Esophagus squamous epithelium (tissue), 5 donors: ENCODE data around the gene YLPM1. TPM values are rescaled to one million over a fixed set of nuclear protein-coding genes. Genes with fewer than 3 reads are reported as not detected.

ENCODE experiments used
- DNase-seq: peaks from one replicate; lab custom pipeline; 2025; lab: John Stamatoyannopoulos, UW
- H3K27ac ChIP-seq, 4 donors: fragments of 200-600 bp; sonication (generic); one replicate each; pipeline ENCODE4 v1.5.1; 2016 to 2019; ENCODE audit warnings: mild to moderate bottlenecking in 1 of 4
- H3K27me3 ChIP-seq, 4 donors: fragments of 200-600 bp; sonication (generic); 1 replicate in 3 of 4; 2 replicates in 1 of 4; pipeline versions ENCODE4 v1.5.1 to v1.6.0; 2017 to 2021; ENCODE audit warnings: antibody characterized with exemption in 1 of 4
- H3K36me3 ChIP-seq, 3 donors: fragments of 200-600 bp; sonication (generic); one replicate each; pipeline ENCODE4 v1.5.1; 2016 to 2019
- H3K4me1 ChIP-seq, 3 donors: fragments of 200-600 bp; sonication (generic); one replicate each; pipeline ENCODE4 v1.5.1; 2017 to 2019
- H3K4me3 ChIP-seq, 4 donors: fragments of 200-600 bp; sonication (generic); 1 replicate in 3 of 4; 2 replicates in 1 of 4; pipeline ENCODE4 v1.5.1; 2016 to 2019; ENCODE audit warnings: mild to moderate bottlenecking in 2 of 4, moderate library complexity in 1 of 4
- H3K9me3 ChIP-seq, 3 donors: fragments of 200-600 bp; sonication (generic); one replicate each; pipeline ENCODE4 v1.5.1; 2016 to 2019
- POLR2A ChIP-seq, 4 donors: fragments of 450-650 bp; IDR thresholded peaks; one replicate each; pipeline ENCODE4 v1.6.1; 2017; ENCODE audit warnings: antibody characterized with exemption in 4 of 4, mild to moderate bottlenecking in 4 of 4, moderate library complexity in 3 of 4
- WGBS, 2 donors: methylation state at CpG; one replicate each; pipeline ENCODE4 v1.1.5; 2018; 5-methylcytosine and 5-hydroxymethylcytosine counted together
- intact Hi-C: fragments of 100-400 bp; cut with DNase I; formaldehyde crosslinking; loops from one replicate; pipeline ENCODE4 v1.15.0; 2022
- total RNA-seq, 4 donors: library from RNA; depleted of rRNA; stranded (reverse); fragments of >200 nt; gene quantifications; one replicate each; pipeline ENCODE4 v1.1.0, GENCODE V29; 2016
- TF ChIP-seq, protein P1 (sequence below), 6 experiments: fragments of 450-650 bp in 4 of 6; fragments of 200-600 bp in 2 of 6; sonication (generic) in 2 of 6; IDR thresholded peaks; one replicate each; pipeline ENCODE4 v1.5.1; 2016 to 2019; ENCODE audit warnings: antibody characterized with exemption in 6 of 6, mild to moderate bottlenecking in 4 of 6, moderate library complexity in 4 of 6
- donor health status: DM: yes; HTN: yes; CAD: no.

Gene YLPM1
- total RNA-seq, 4 donors from 2014 or later, result 20.4 to 48.8 (median 28.2) TPM

DNA sequence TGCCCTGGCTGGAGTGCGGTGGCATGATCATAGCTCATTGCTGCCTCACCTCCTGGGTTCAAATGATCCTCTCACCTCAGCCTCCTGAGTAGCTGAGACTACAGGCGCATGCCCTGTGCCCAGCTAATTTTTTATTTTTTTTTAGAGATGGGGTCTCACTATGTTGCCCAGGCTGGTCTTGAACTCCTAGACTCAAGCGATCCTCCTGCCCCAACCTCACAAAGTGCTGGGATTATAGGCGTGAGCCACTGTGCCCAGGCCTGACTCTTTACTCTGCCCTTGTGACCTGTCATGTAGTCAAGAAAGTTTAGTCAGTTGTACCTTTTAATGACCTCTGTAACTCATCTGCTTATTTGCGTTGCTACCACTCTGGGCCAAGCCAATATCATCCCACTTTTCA is 57.2 kb downstream of the YLPM1 start:
- WGBS, 2 donors, result 92 to 96% methylated on average over 5 of the region's 5 CpGs
- Histone ChIP-seq H3K4me1 (no peaks in the 10 kb centered on the region), H3K9me3 (no peaks in the 10 kb centered on the region), H3K36me3 (peaks cover 4 to 91% (median 39%) of the 10 kb centered on the region in 3 donors), H3K4me3 (no peak overlapping the region), H3K27me3 (no peaks in the 10 kb centered on the region), H3K27ac (no peak overlapping the region)
- intact Hi-C loops, result no loop called here
- TF ChIP-seq, protein P1, sequence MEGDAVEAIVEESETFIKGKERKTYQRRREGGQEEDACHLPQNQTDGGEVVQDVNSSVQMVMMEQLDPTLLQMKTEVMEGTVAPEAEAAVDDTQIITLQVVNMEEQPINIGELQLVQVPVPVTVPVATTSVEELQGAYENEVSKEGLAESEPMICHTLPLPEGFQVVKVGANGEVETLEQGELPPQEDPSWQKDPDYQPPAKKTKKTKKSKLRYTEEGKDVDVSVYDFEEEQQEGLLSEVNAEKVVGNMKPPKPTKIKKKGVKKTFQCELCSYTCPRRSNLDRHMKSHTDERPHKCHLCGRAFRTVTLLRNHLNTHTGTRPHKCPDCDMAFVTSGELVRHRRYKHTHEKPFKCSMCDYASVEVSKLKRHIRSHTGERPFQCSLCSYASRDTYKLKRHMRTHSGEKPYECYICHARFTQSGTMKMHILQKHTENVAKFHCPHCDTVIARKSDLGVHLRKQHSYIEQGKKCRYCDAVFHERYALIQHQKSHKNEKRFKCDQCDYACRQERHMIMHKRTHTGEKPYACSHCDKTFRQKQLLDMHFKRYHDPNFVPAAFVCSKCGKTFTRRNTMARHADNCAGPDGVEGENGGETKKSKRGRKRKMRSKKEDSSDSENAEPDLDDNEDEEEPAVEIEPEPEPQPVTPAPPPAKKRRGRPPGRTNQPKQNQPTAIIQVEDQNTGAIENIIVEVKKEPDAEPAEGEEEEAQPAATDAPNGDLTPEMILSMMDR (IDR thresholded peaks at IDR 0.05), result no peak
- no peak for TF ChIP-seq POLR2A (IDR thresholded peaks at IDR 0.05)
- DNase-seq, result no peak

DNA sequence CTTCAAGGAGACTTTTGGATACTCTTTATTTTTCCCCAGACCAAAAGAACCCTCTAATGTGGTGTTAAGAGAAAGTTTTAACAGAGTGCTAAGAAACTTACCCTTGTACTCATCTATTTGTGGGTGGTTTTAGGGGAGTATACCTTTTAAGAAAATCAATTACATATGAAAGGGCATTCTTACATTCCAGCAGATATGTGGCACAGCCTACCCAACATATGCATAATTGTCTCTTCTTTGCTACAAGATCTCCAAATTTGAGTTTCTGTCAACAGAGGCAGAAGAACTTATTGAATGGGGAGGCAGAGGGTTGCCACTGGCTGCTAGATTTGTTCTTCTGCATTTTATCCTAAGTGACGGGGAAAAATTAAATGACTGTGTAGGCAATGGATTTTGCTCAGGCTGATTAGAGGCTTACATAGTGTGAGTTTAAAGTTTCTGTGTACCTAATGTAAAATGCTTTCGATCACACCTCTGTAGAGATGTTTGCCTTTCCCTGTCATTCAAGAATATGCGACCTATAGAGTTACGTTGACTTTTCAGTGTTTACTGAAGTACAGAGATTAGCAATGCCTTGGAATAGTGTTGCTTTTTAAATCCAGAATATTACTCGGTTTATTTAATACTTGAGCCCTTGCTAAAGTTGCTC is 58.3 kb downstream of the YLPM1 start:
- H3K27ac ChIP-seq, result no peak overlapping the region
- H3K9me3 ChIP-seq, result no peaks in the 10 kb centered on the region
- no peaks in the 10 kb centered on the region for H3K4me1 ChIP-seq
- 86 to 90% methylated on average over 5 of the region's 5 CpGs for WGBS, 2 donors
- no peak overlapping the region for H3K4me3 ChIP-seq
- no peaks in the 10 kb centered on the region for H3K27me3 ChIP-seq
- TF ChIP-seq, protein P1 (IDR thresholded peaks at IDR 0.05), result no peak
- no peak for TF ChIP-seq POLR2A (IDR thresholded peaks at IDR 0.05)
- no peak for DNase-seq
- H3K36me3 ChIP-seq, result peaks cover 0 to 89% (median 35%) of the 10 kb centered on the region in 3 donors
- intact Hi-C loops, result no loop called here

DNA sequence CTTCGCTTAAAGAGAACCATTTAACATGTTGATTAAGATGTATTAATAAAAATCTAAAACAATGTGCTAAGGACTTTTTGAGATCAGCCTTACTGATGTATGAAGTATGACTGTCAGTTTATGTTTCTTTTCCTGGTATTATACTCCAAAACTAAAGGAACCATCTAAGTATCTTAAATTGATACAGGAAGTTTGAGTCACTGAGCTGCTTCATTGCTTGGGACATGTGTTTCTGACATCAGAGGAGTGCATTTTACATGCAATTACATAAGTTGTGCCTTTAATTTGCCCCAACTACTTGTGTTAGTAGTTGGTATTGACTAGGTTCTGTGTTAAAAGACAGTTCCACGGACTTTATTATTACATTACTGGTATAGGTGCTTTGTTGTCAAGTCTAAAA is 61.9 kb downstream of the YLPM1 start:
- H3K27ac ChIP-seq, result no peak overlapping the region

DNA sequence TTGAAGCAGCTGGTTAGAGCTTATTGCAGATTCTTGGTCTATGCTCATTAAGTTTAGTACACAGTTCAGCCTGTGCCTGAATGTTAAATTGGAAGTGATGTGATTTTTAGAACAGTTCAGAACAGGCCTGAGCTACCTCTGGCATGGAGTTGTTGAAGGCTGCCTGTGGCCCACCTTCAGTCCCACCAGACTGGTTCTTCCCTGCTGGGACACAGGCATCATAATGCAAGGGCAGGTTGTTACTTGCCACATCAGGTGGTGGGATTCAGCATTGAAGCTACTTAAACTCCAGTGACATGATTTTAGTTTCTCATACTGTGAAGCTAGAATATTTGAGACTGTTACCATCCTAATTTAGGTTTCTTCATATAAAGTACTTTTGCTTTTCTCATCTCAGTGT is 63.5 kb downstream of the YLPM1 start:
- H3K4me1 ChIP-seq, result no peaks in the 10 kb centered on the region
- intact Hi-C loops, result no loop called here
- H3K27me3 ChIP-seq, result no peaks in the 10 kb centered on the region
- H3K4me3 ChIP-seq, result no peak overlapping the region
- no peaks in the 10 kb centered on the region for H3K9me3 ChIP-seq
- TF ChIP-seq POLR2A (IDR thresholded peaks at IDR 0.05), result no peak
- TF ChIP-seq, protein P1 (IDR thresholded peaks at IDR 0.05), result no peak
- H3K27ac ChIP-seq, result no peak overlapping the region
- H3K36me3 ChIP-seq, result peaks cover 0 to 85% (median 21%) of the 10 kb centered on the region in 3 donors
- no peak for DNase-seq

More for the DNA sequence above, 61.9 kb downstream of the YLPM1 start:
- DNase-seq, result no peak
- 88 to 89% methylated on average over 2 of the region's 2 CpGs for WGBS, 2 donors
- H3K4me1 ChIP-seq, result no peaks in the 10 kb centered on the region
- no peak overlapping the region for H3K4me3 ChIP-seq
- TF ChIP-seq, protein P1 (IDR thresholded peaks at IDR 0.05), result no peak
- TF ChIP-seq POLR2A (IDR thresholded peaks at IDR 0.05), result no peak
- no peaks in the 10 kb centered on the region for H3K9me3 ChIP-seq
- H3K27me3 ChIP-seq, result no peaks in the 10 kb centered on the region
- peaks cover 0 to 85% (median 21%) of the 10 kb centered on the region in 3 donors for H3K36me3 ChIP-seq
- intact Hi-C loops, result no loop called here

DNA sequence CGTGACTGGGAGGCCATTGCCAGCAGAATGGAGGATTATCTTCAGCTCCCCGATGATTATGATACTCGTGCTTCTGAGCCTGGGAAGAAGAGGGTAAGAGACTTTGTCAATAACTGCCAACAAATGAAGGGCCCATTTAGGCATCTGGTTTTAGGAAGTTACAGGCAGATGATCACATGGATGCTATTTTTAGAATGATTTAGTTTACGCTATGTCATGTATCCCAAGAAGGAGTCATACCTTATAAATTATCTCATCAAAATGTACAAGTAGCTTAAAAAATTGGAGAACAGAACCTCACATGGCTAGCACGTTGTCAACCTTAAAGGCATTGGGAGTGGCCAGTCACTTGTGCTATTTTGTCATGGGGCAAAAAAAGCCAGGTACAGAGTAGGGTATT is 66.1 kb downstream of the YLPM1 start:
- WGBS, 2 donors, result 82 to 91% methylated on average over 5 of the region's 5 CpGs
- Histone ChIP-seq H3K4me1 (no peaks in the 10 kb centered on the region), H3K9me3 (no peaks in the 10 kb centered on the region), H3K4me3 (no peak overlapping the region), H3K27me3 (no peaks in the 10 kb centered on the region), H3K27ac (no peak overlapping the region), H3K36me3 (peaks cover 0 to 69% (median 13%) of the 10 kb centered on the region in 3 donors)
- intact Hi-C loops, result no loop called here
- DNase-seq, result no peak
- TF ChIP-seq, protein P1 (IDR thresholded peaks at IDR 0.05), result no peak
- no peak for TF ChIP-seq POLR2A (IDR thresholded peaks at IDR 0.05)
